H1 (cell line): ENCODE data around the gene CAMSAP3. TPM values are rescaled to one million over a fixed set of nuclear protein-coding genes. Genes with fewer than 3 reads are reported as not detected.

ENCODE experiments used
- CTCF ChIA-PET: fragments of 300-600 bp; sonication (Branson Sonifier 250); formaldehyde crosslinking; loops from one replicate; lab custom pipeline; 2021; ENCODE audit not compliant: partially characterized antibody; lab: Charles Lee
- POLR2A ChIA-PET: fragments of 300-600 bp; sonication (Branson Sonifier 250); formaldehyde crosslinking; loops from one replicate; lab custom pipeline; 2021; ENCODE audit warnings: inconsistent platforms; ENCODE audit not compliant: partially characterized antibody; lab: Charles Lee
- DNase-seq, 2 experiments: peaks; one replicate each; pipeline versions ENCODE4 v3.0.0 to v3.0.0-alpha.2; 2010 to 2022; ENCODE audit warnings: low spot score in 2 of 2, low read depth in 1 of 2, mixed read lengths in 1 of 2
- FAIRE-seq: peaks from 2 replicates; lab custom pipeline; 2011; peaks lifted over from hg19 to GRCh38; lab: Jason Lieb, UNC
- H2AFZ ChIP-seq: 2 replicates; pipeline ENCODE4 v1.8.1; 2012; ENCODE audit warnings: low read length, inconsistent platforms
- H2AK5ac ChIP-seq: 2 replicates; pipeline ENCODE4 v1.6.1; 2013; ENCODE audit warnings: low read depth, low read length
- H2BK120ac ChIP-seq: replicated peaks from 2 replicates; pipeline ENCODE3; 2013; ENCODE audit warnings: low read depth, low read length, inconsistent platforms
- H2BK12ac ChIP-seq: 2 replicates; pipeline ENCODE4 v1.6.1; 2013; ENCODE audit warnings: low read depth, low read length
- H2BK15ac ChIP-seq: 2 replicates; pipeline ENCODE4 v1.6.1; 2013; ENCODE audit warnings: low read length
- H2BK20ac ChIP-seq: 2 replicates; pipeline ENCODE4 v1.6.1; 2013; ENCODE audit warnings: low read length
- H2BK5ac ChIP-seq: 2 replicates; pipeline ENCODE4 v1.6.1; 2013; ENCODE audit warnings: low read depth, low read length
- H3K14ac ChIP-seq: 2 replicates; pipeline ENCODE4 v1.6.1; 2013; ENCODE audit warnings: inconsistent platforms; ENCODE audit not compliant: insufficient read length
- H3K18ac ChIP-seq: 2 replicates; pipeline ENCODE4 v1.6.1; 2013; ENCODE audit warnings: low read length; ENCODE audit errors: extremely low read depth
- H3K23ac ChIP-seq: 2 replicates; pipeline ENCODE4 v1.6.1; 2013; ENCODE audit warnings: inconsistent platforms; ENCODE audit not compliant: insufficient read length
- H3K23me2 ChIP-seq: 2 replicates; pipeline ENCODE4 v1.6.1; 2013; ENCODE audit warnings: low read depth, low read length
- H3K27ac ChIP-seq: 2 replicates; pipeline ENCODE4 v1.6.1; 2011; ENCODE audit warnings: low read depth, low read length, inconsistent platforms
- H3K27me3 ChIP-seq, 4 experiments: replicated peaks in 1 of 4; 1 replicate in 1 of 4; 2 replicates in 3 of 4; pipeline versions ENCODE4 v1.6.1 to v1.8.1; 2011 to 2013; ENCODE audit warnings: low read length in 3 of 4, mild to moderate bottlenecking in 3 of 4, inconsistent platforms in 2 of 4, mixed read lengths in 2 of 4, moderate library complexity in 1 of 4; ENCODE audit not compliant: control insufficient read depth in 3 of 4, insufficient read depth in 3 of 4; ENCODE audit errors: extremely low read depth in 1 of 4
- H3K36me3 ChIP-seq, 4 experiments: 2 replicates each; pipeline versions ENCODE4 v1.6.1 to v1.8.1; 2011 to 2013; ENCODE audit warnings: mild to moderate bottlenecking in 4 of 4, low read length in 3 of 4, moderate library complexity in 2 of 4, control low read depth in 1 of 4, inconsistent platforms in 1 of 4; ENCODE audit not compliant: insufficient read depth in 4 of 4, control insufficient read depth in 2 of 4
- H3K4ac ChIP-seq: replicated peaks from 2 replicates; pipeline ENCODE3; 2013; ENCODE audit warnings: low read length, low read depth, mixed read lengths, inconsistent platforms; ENCODE audit not compliant: insufficient read length
- H3K4me1 ChIP-seq, 4 experiments: replicated peaks in 1 of 4; 1 replicate in 1 of 4; 2 replicates in 3 of 4; pipeline versions ENCODE4 v1.6.1 to v1.8.1; 2011 to 2013; ENCODE audit warnings: low read length in 3 of 4, inconsistent platforms in 2 of 4, mixed read lengths in 1 of 4; ENCODE audit not compliant: insufficient read depth in 4 of 4, control insufficient read depth in 3 of 4
- H3K4me2 ChIP-seq, 2 experiments: 2 replicates each; pipeline versions ENCODE4 v1.6.1 to v1.8.1; 2011 to 2013; ENCODE audit warnings: low read depth in 2 of 2, low read length in 2 of 2, control low read depth in 1 of 2, inconsistent platforms in 1 of 2, mild to moderate bottlenecking in 1 of 2; ENCODE audit not compliant: insufficient read depth in 1 of 2
- H3K4me3 ChIP-seq, 4 experiments: fragments of 200-600, 300-600 bp in 1 of 4; sonication (generic), shearing (Covaris generic), sonication (Bioruptor Twin) in 1 of 4; 2 replicates each; pipeline versions ENCODE4 v1.5.1 to v1.8.1; 2011 to 2016; ENCODE audit warnings: low read length in 4 of 4, low read depth in 3 of 4, control low read depth in 2 of 4, inconsistent platforms in 2 of 4, mild to moderate bottlenecking in 2 of 4, mixed read lengths in 1 of 4, moderate library complexity in 1 of 4; ENCODE audit not compliant: insufficient read depth in 2 of 4; ENCODE audit errors: extremely low read depth in 1 of 4
- H3K56ac ChIP-seq: replicated peaks from 2 replicates; pipeline ENCODE3; 2013; ENCODE audit warnings: low read depth, mild to moderate bottlenecking, mixed read lengths, low read length, inconsistent platforms; ENCODE audit not compliant: insufficient read length
- H3K79me1 ChIP-seq: 2 replicates; pipeline ENCODE4 v1.6.1; 2013; ENCODE audit warnings: low read depth, low read length, control low read depth
- H3K79me2 ChIP-seq, 2 experiments: 2 replicates each; pipeline versions ENCODE4 v1.6.1 to v1.8.1; 2012 to 2013; ENCODE audit warnings: low read length in 2 of 2, mild to moderate bottlenecking in 2 of 2, inconsistent platforms in 1 of 2; ENCODE audit not compliant: insufficient read depth in 2 of 2, control insufficient read depth in 1 of 2
- H3K9ac ChIP-seq, 4 experiments: replicated peaks in 1 of 4; 1 replicate in 1 of 4; 2 replicates in 3 of 4; pipeline versions ENCODE4 v1.6.1 to v1.8.1; 2011 to 2013; ENCODE audit warnings: low read depth in 3 of 4, low read length in 3 of 4, control low read depth in 2 of 4, mild to moderate bottlenecking in 2 of 4, moderate library complexity in 2 of 4, inconsistent platforms in 1 of 4; ENCODE audit errors: extremely low read depth in 1 of 4
- H3K9me3 ChIP-seq, 2 experiments: 2 replicates each; pipeline versions ENCODE4 v1.6.1 to v1.8.1; 2012 to 2013; ENCODE audit warnings: mild to moderate bottlenecking in 2 of 2, moderate library complexity in 2 of 2, control low read depth in 1 of 2, inconsistent platforms in 1 of 2, low read depth in 1 of 2, low read length in 1 of 2, mixed read lengths in 1 of 2; ENCODE audit not compliant: insufficient read depth in 2 of 2
- H4K20me1 ChIP-seq, 2 experiments: replicated peaks in 1 of 2; 2 replicates each; pipeline versions ENCODE3 to v1.8.1; 2011 to 2013; ENCODE audit warnings: inconsistent platforms in 2 of 2, low read length in 2 of 2, mild to moderate bottlenecking in 1 of 2; ENCODE audit not compliant: insufficient read depth in 2 of 2, control insufficient read depth in 1 of 2
- H4K5ac ChIP-seq: 2 replicates; pipeline ENCODE4 v1.6.1; 2013; ENCODE audit warnings: low read length, low read depth, mixed read lengths, inconsistent platforms; ENCODE audit not compliant: insufficient read length
- H4K8ac ChIP-seq: 2 replicates; pipeline ENCODE4 v1.8.0; 2013; ENCODE audit warnings: mild to moderate bottlenecking, moderate library complexity, low read length, inconsistent platforms; ENCODE audit not compliant: insufficient read depth; ENCODE audit errors: extremely low read depth
- H4K91ac ChIP-seq: replicated peaks from 2 replicates; pipeline ENCODE3; 2013; ENCODE audit warnings: low read length, mixed read lengths, inconsistent platforms; ENCODE audit not compliant: insufficient read length
- EZH2 ChIP-seq: fragments of 200-600 bp; sonication (generic); IDR thresholded peaks from 2 replicates; pipeline ENCODE4 v1.7.1; 2012; ENCODE audit warnings: low read depth, mild to moderate bottlenecking, moderate library complexity, low read length, inconsistent platforms; ENCODE audit not compliant: severe bottlenecking
- HDAC2 ChIP-seq, 2 experiments: fragments of 300-600 bp in 1 of 2; sonication (generic) in 1 of 2; IDR thresholded peaks; 2 replicates each; pipeline ENCODE4 v1.6.1; 2011 to 2012; ENCODE audit warnings: low read depth in 2 of 2, low read length in 2 of 2, mild to moderate bottlenecking in 2 of 2, moderate library complexity in 2 of 2, borderline replicate concordance in 1 of 2, inconsistent platforms in 1 of 2
- KDM1A ChIP-seq: fragments of 200-600, 300-600 bp; sonication (generic); IDR thresholded peaks from 2 replicates; pipeline ENCODE4 v1.7.1; 2016; ENCODE audit warnings: mild to moderate bottlenecking, low read length, borderline replicate concordance
- RBBP5 ChIP-seq: IDR thresholded peaks from 2 replicates; pipeline ENCODE4 v1.7.1; 2012; ENCODE audit warnings: low read depth, mild to moderate bottlenecking, inconsistent platforms, low read length, moderate library complexity, borderline replicate concordance
- SRF ChIP-seq: IDR thresholded peaks from 2 replicates; pipeline ENCODE4 v1.6.1; 2011; ENCODE audit warnings: mild to moderate bottlenecking, low read depth, low read length, moderate library complexity
- SUZ12 ChIP-seq: fragments of 200-600 bp; sonication (generic); IDR thresholded peaks from 2 replicates; pipeline ENCODE4 v1.6.1; 2012; ENCODE audit warnings: mild to moderate bottlenecking, inconsistent platforms, low read length, moderate library complexity, mixed read lengths
- ZNF274 ChIP-seq: IDR thresholded peaks from 2 replicates; pipeline ENCODE4 v1.7.0; 2012; ENCODE audit warnings: low read length, borderline replicate concordance; ENCODE audit errors: extremely low read depth
- WGBS, 2 experiments: shearing (Covaris generic) in 1 of 2; methylation state at CpG; one replicate each; pipeline versions ENCODE4 v1.1.6 to v1.1.7; 2013 to 2015; ENCODE audit warnings: low lambda C conversion rate in 2 of 2, mixed read lengths in 2 of 2, inconsistent platforms in 1 of 2, low coverage in 1 of 2, missing lambda C conversion rate in 1 of 2; ENCODE audit not compliant: insufficient replicate concordance in 2 of 2, insufficient coverage in 1 of 2, insufficient read length in 1 of 2; ENCODE audit errors: extremely low coverage in 1 of 2, missing lambda C conversion rate in 1 of 2; 5-methylcytosine and 5-hydroxymethylcytosine counted together
- polyA plus RNA-seq, 7 experiments: library from polyadenylated mRNA; depleted of rRNA in 3 of 7; stranded (reverse) in 5 of 7; unstranded in 2 of 7; fragments of >200 nt in 5 of 7; fragments of 200-250 nt in 2 of 7; gene quantifications; 1 replicate in 5 of 7; 2 replicates in 1 of 7; 4 replicates in 1 of 7; pipeline versions ENCODE4 v1.2.1 to v1.2.3, GENCODE V29; 2011 to 2013; ENCODE audit warnings: missing spikeins in 2 of 7, mixed read lengths in 2 of 7
- total RNA-seq: library from RNA; stranded (reverse); fragmentation: NEBNext Ultra II Directional; extraction: Animal tissue kit (Norgen Biotek cat#: 25700); gene quantifications from 2 replicates; pipeline ENCODE4 v1.2.1, GENCODE V29; 2021

CAMSAP3 gene
- total and polyA plus RNA-seq, 2 of the 8 experiments (the other 6 are each of a cell fraction or from before 2014, with no cell fraction given) = 11.4 to 30.4 TPM

DNA sequence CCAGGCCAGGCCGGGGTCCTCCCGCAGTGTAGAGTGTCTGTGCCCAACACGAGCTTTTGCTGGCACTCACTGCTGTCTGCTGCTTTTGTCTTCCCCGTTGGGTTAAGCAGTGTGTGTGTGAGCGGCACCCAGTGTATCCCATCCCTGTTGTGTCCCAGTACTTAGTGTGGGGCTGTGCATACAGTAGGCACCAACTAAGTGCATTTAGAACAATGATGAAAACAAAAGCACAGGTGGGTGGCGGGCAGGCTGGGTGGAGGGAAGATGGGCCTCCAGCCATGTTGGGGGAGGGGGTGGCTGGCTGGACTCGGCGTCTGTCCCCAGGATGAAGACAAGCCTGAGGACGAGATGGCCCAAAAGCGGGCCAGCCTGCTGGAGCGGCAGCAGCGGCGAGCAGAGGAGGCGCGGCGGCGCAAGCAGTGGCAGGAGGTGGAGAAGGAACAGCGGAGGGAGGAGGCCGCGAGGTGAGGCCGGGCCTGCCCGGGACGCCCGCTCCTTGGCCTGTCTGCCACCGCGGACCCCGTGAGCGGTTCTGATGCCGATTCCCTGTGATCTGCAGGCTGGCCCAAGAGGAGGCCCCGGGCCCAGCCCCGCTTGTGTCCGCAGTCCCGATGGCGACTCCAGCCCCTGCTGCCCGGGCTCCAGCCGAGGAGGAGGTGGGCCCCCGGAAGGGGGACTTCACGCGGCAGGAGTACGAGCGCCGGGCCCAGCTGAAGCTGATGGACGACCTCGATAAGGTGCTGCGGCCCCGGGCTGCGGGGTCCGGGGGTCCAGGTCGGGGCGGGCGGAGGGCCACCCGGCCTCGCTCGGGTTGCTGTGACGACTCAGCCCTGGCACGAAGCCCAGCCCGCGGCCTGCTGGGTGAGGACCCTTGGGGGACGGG is 19.4 kb downstream of the CAMSAP3 start:
- no peak for DNase-seq
- no peak overlapping the region for H3K18ac ChIP-seq
- no peak overlapping the region for H2BK20ac ChIP-seq
- CTCF ChIA-PET = interaction anchor here (0.6 to 1.1 kb wide), 3 partner anchors 8 to 304 kb away, joined by 3 to 4 read pairs (median 3); partner anchors contain the start of gene TRAPPC5
- WGBS, 2 experiments = 95% methylated on average over 44 of the region's 59 CpGs; no CpG with 5 or more reads in 1 of the 2 experiments
- H3K27me3 ChIP-seq = no peaks in the 10 kb centered on the region
- no peaks in the 10 kb centered on the region for H3K79me2 ChIP-seq
- no peak overlapping the region for H3K4ac ChIP-seq
- no peaks in the 10 kb centered on the region for H3K23me2 ChIP-seq
- H3K4me3 ChIP-seq = no peak overlapping the region
- H3K79me1 ChIP-seq = no peaks in the 10 kb centered on the region
- no peak overlapping the region for H2BK5ac ChIP-seq
- peaks cover 6 to 13% of the 10 kb centered on the region in 2 experiments for H4K20me1 ChIP-seq
- no peak overlapping the region for H3K56ac ChIP-seq
- H3K4me1 ChIP-seq = no peaks in the 10 kb centered on the region
- no peak overlapping the region for H2AFZ ChIP-seq
- no peak overlapping the region for H3K4me2 ChIP-seq
- H3K23ac ChIP-seq = no peak overlapping the region
- H2BK120ac ChIP-seq = no peak overlapping the region
- H3K9me3 ChIP-seq = no peaks in the 10 kb centered on the region
- H3K9ac ChIP-seq = no peak overlapping the region
- peaks cover 0 to 50% (median 15%) of the 10 kb centered on the region in 4 experiments; a peak in 6 of 8 replicates for H3K36me3 ChIP-seq
- no peak overlapping the region for H2BK15ac ChIP-seq
- no peak overlapping the region for H4K8ac ChIP-seq
- TF ChIP-seq RBBP5 (no peak), SRF (no peak), SUZ12 (no peak), EZH2 (no peak), ZNF274 (no peak), HDAC2 (IDR thresholded peaks at IDR 0.05; ENCODE audit: borderline replicate concordance in 1 of 2, low read depth in 2 of 2, low read length in 2 of 2) (no peak), KDM1A (no peak)
- H4K5ac ChIP-seq = no peak overlapping the region
- POLR2A ChIA-PET = interaction anchor here (1.0 to 1.9 kb wide), 2 partner anchors 9 to 27 kb away, joined by 3 to 4 read pairs; no protein-coding TSS in a partner anchor
- FAIRE-seq = no peak
- no peak overlapping the region for H4K91ac ChIP-seq
- no peak overlapping the region for H2AK5ac ChIP-seq
- H2BK12ac ChIP-seq = no peak overlapping the region
- no peak overlapping the region for H3K27ac ChIP-seq
- H3K14ac ChIP-seq = no peak overlapping the region
